Heart left ventricle (tissue), 16 donors: ENCODE measurements around the gene MYBPHL. TPM values are rescaled to one million over a fixed set of nuclear protein-coding genes. Genes with fewer than 3 reads are reported as not detected.

Experiments used
- ATAC-seq, 4 donors: fragments of 200-7000 bp; cut with Tn5 transposase; one replicate each; pipeline ENCODE4 v1.9.1; 2020 to 2022; ENCODE audit warnings: moderate library complexity in 4 of 4, mild to moderate bottlenecking in 3 of 4, moderate number of reproducible peaks in 1 of 4
- DNase-seq, 5 donors: peaks; one replicate each; pipeline ENCODE4 v3.0.0-alpha.2; 2020
- H3K27ac ChIP-seq, 12 donors: fragments of 200-600 bp; sonication (generic) in 4 of 12; one replicate each; pipeline versions ENCODE4 v1.5.0 to v1.8.0; 2016 to 2022; ENCODE audit warnings: mild to moderate bottlenecking in 2 of 12
- H3K27me3 ChIP-seq, 9 donors: fragments of 200-600 bp; sonication (generic) in 2 of 9; one replicate each; pipeline versions ENCODE4 v1.5.1 to v1.8.0; 2016 to 2022; ENCODE audit warnings: mild to moderate bottlenecking in 3 of 9
- H3K36me3 ChIP-seq, 9 donors: fragments of 200-600 bp; sonication (generic) in 2 of 9; one replicate each; pipeline versions ENCODE4 v1.5.0 to v1.8.0; 2018 to 2022; ENCODE audit warnings: mild to moderate bottlenecking in 2 of 9
- H3K4me1 ChIP-seq, 12 donors: fragments of 200-600 bp; sonication (generic) in 4 of 12; one replicate each; pipeline versions ENCODE4 v1.5.0 to v1.8.0; 2016 to 2022; ENCODE audit warnings: mild to moderate bottlenecking in 3 of 12
- H3K4me3 ChIP-seq, 12 donors: fragments of 200-600 bp; sonication (generic) in 4 of 12; one replicate each; pipeline versions ENCODE4 v1.5.0 to v1.8.0; 2017 to 2022; ENCODE audit warnings: mild to moderate bottlenecking in 9 of 12, moderate library complexity in 4 of 12
- H3K9me3 ChIP-seq, 12 donors: fragments of 200-600 bp; sonication (generic) in 4 of 12; one replicate each; pipeline versions ENCODE4 v1.5.0 to v1.8.0; 2016 to 2022; ENCODE audit warnings: mild to moderate bottlenecking in 1 of 12
- CTCF ChIP-seq, 12 donors: fragments of 200-600 bp; sonication (generic) in 4 of 12; IDR thresholded peaks; one replicate each; pipeline versions ENCODE4 v1.5.0 to v1.8.0; 2018 to 2022; ENCODE audit warnings: antibody characterized with exemption in 12 of 12, mild to moderate bottlenecking in 5 of 12
- POLR2A ChIP-seq, 2 donors: fragments of 450-650 bp; IDR thresholded peaks; one replicate each; pipeline ENCODE4 v1.6.1; 2017; ENCODE audit warnings: antibody characterized with exemption in 2 of 2, mild to moderate bottlenecking in 2 of 2, moderate library complexity in 2 of 2
- WGBS, 4 donors: extraction: QIAGEN DNeasy Blood & Tissue Kit in 2 of 4; methylation state at CpG; one replicate each; pipeline versions ENCODE4 v1.1.5 to v1.1.7; 2013 to 2018; 5-methylcytosine and 5-hydroxymethylcytosine counted together
- intact Hi-C, 10 donors: fragments of 100-400 bp; cut with DNase I; formaldehyde crosslinking; loops; one replicate each; pipeline versions ENCODE4 v1.11.1 to v1.14.2; 2022
- polyA plus RNA-seq, 2 donors: library from polyadenylated mRNA; stranded (reverse); fragments of 200-250 nt; gene quantifications; one replicate each; pipeline ENCODE4 v1.2.3, GENCODE V29; 2013
- total RNA-seq, 9 donors: library from RNA; depleted of rRNA in 2 of 9; stranded (reverse); fragments of >200 nt in 2 of 9; fragmentation: NEBNext Ultra II Directional in 3 of 9; extraction: Animal tissue kit (Norgen Biotek cat#: 25700) in 3 of 9; gene quantifications; one replicate each; pipeline versions ENCODE4 v1.1.0 to v1.2.4, GENCODE V29; 2016 to 2023
- donor health status: ischemic (EF 13 %, LVEDD 7.1; RV severe dilation, severe dysfunction).
- donor health status: healthy with polysubstance abuse.
- donor health status: DM: no; HTN: yes; CAD: no.
- donor health status: DM: no; HTN: no; CAD: no.
- donor health status: ischemic (EF 25% LVEDD 6.9; RV normal size, moderate dysfunction).
- donor health status: ischemic (EF 25% LVEDD 5.7; RV mildly dilated, moderate dysfunction).
- donor health status: healthy.
- donor health status: DM: yes; HTN: yes; CAD: no.
- donor health status: ischemic (EF 35%, LVEDD 5.7; RV mildly dilated, moderate dysfunction).
- donor health status: nonischemic (EF 11% LVEDD 7.7; RV severe dilation, severe dysfunction).
- donor health status: DM: yes; HTN: yes; CAD: no.
- donor health status: PGD.
- donor health status: ischemic (EF 29% LVEDD 5.4; RV normal size, mild dysfunction).
- donor health status: nonischemic (EF 23%, LVEDD 6.1; RV moderate dilation, normal function).

Gene MYBPHL
- total and polyA plus RNA-seq, 11 donors = 0.24 to 2.5 (median 0.53) TPM; not detected in 3

DNA sequence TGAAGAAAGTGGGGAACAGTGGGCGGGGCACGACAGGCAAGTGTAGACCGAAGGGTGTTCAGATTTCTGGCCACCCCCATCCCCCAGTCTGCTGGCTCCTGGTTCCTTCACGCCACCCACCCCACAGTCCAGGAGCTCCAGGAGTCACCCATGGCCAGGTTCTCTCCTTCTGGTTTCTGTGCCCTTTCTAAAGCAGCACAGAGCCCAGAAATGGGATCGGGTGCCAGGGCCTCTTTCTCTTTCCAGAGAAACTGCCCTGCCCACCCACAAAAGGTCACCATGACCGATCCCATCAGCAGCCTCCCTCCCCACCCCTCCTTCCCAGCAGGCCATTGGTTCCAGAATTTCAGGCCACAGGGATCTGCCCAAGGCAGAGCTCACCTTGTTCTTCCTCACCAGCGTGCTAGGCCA lies 60.7 kb downstream of the MYBPHL start:
- H3K27ac ChIP-seq = no peak overlapping the region
- DNase-seq = no peak
- ATAC-seq = no peak
- peaks cover 0 to 31% (median 17%) of the 10 kb centered on the region in 12 donors for H3K4me1 ChIP-seq
- no peaks in the 10 kb centered on the region for H3K9me3 ChIP-seq
- intact Hi-C loops = no loop called here
- H3K4me3 ChIP-seq = no peak overlapping the region
- peaks cover 0 to 24% (median 0%) of the 10 kb centered on the region in 9 donors for H3K27me3 ChIP-seq
- TF ChIP-seq POLR2A (IDR thresholded peaks at IDR 0.05) (no peak), CTCF (IDR thresholded peaks at IDR 0.05) (no peak)
- WGBS, 4 donors = 88 to 94% (median 90%) methylated on average over 7 of the region's 7 CpGs
- no peaks in the 10 kb centered on the region for H3K36me3 ChIP-seq

GRCh38 chr1:109243860-109244552 lies 62.8 kb downstream of the MYBPHL start:
- H3K27ac ChIP-seq = no peak overlapping the region
- intact Hi-C loops = no loop called here
- peaks cover 0 to 8% (median 0%) of the 10 kb centered on the region in 9 donors for H3K27me3 ChIP-seq
- H3K4me3 ChIP-seq = no peak overlapping the region
- no peak for TF ChIP-seq POLR2A (IDR thresholded peaks at IDR 0.05)
- TF ChIP-seq CTCF (IDR thresholded peaks at IDR 0.05) = no peak
- peaks cover 0 to 9% (median 3%) of the 10 kb centered on the region in 9 donors for H3K36me3 ChIP-seq
- DNase-seq (no peak), ATAC-seq (no peak)
- no peaks in the 10 kb centered on the region for H3K9me3 ChIP-seq
- H3K4me1 ChIP-seq = peaks cover 0 to 30% (median 23%) of the 10 kb centered on the region in 12 donors
- 77 to 89% (median 88%) methylated on average over 8 of the region's 8 CpGs for WGBS, 4 donors

DNA sequence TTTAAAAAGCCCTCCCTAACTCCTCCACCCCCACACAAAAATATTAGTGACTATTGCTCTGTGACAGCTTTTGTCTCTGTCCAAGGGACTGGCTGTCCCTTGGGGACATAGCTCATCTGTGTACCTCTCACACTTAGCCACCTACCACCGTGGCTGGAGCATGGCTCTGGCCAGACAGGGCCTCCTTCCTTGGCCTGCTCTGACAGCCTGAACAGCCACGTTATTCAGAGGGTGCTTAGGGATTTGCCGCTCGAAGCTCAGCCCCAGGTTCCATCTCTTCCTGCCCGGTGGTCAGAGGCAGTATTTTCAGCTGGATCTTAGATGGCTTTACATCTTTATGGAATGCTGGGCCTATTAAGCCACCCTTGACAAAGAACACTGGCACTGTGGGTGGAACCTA lies 63.6 kb downstream of the MYBPHL start:
- H3K4me3 ChIP-seq = no peak overlapping the region
- TF ChIP-seq POLR2A (IDR thresholded peaks at IDR 0.05) (no peak), CTCF (IDR thresholded peaks at IDR 0.05) (no peak)
- H3K36me3 ChIP-seq = peaks cover 0 to 17% (median 10%) of the 10 kb centered on the region in 9 donors
- intact Hi-C loops = no loop called here
- H3K9me3 ChIP-seq = no peaks in the 10 kb centered on the region
- peaks cover 0 to 27% (median 21%) of the 10 kb centered on the region in 12 donors for H3K4me1 ChIP-seq
- WGBS, 4 donors = 63 to 79% (median 69%) methylated on average over 4 to 5 of the region's 5 CpGs
- no peak overlapping the region for H3K27ac ChIP-seq
- ATAC-seq (no peak), DNase-seq (no peak)
- peaks cover 0 to 3% (median 0%) of the 10 kb centered on the region in 9 donors for H3K27me3 ChIP-seq

- Histone ChIP-seq H3K9me3 (no peaks in the 10 kb centered on the region), H3K4me3 (no peak overlapping the region), H3K27ac (no peak overlapping the region), H3K27me3 (peaks cover 0 to 3% (median 0%) of the 10 kb centered on the region in 9 donors), H3K36me3 (peaks cover 0 to 25% (median 19%) of the 10 kb centered on the region in 9 donors), H3K4me1 (peaks cover 0 to 27% (median 21%) of the 10 kb centered on the region in 12 donors)
- DNase-seq (peak in 1 of 5 donors; percentile 46), ATAC-seq (peak in 2 of 4 donors; percentile 2 to 8)
- intact Hi-C loops = no loop called here
- TF ChIP-seq POLR2A (IDR thresholded peaks at IDR 0.05) = no peak
- no peak for TF ChIP-seq CTCF (IDR thresholded peaks at IDR 0.05)
- 47 to 61% (median 55%) methylated on average over 7 of the region's 7 CpGs for WGBS, 4 donors
Measured at GRCh38 chr1:109242387-109242786, 64.4 kb downstream of the MYBPHL start.

Other genes starting within 250 kb of the MYBPHL start
- gene TAF13, start 231.0 kb downstream of the MYBPHL start, total RNA-seq = 10 to 100 TPM; 34.8 to 72.1 (median 55.4) TPM
- gene TAF13, start 231.0 kb downstream of the MYBPHL start, polyA plus RNA-seq = 10 to 100 TPM; 38.1 to 83.9 TPM
- gene TMEM167B, start 216.2 kb downstream of the MYBPHL start, total RNA-seq = 10 to 100 TPM; 14.1 to 52.9 (median 29.9) TPM
- 10 to 100 TPM; 10.8 to 27.3 TPM for gene TMEM167B, start 216.2 kb downstream of the MYBPHL start, polyA plus RNA-seq
- under 1 TPM in 7 of 9 donors, not detected in 2; 0.11 to 0.83 (median 0.31) TPM for gene ELAPOR1, start 192.9 kb downstream of the MYBPHL start, total RNA-seq
- under 1 TPM; 0.04 to 0.11 TPM for gene ELAPOR1, start 192.9 kb downstream of the MYBPHL start, polyA plus RNA-seq
- 100 to 1,000 TPM in 6 of 9 donors, 10 to 100 TPM in 3; 88.5 to 113 (median 102) TPM for gene SARS1, start 93.1 kb downstream of the MYBPHL start, total RNA-seq
- 100 to 1,000 TPM in 1 of 2 donors, 10 to 100 TPM in 1; 41.1 to 179 TPM for gene SARS1, start 93.1 kb downstream of the MYBPHL start, polyA plus RNA-seq
- gene CELSR2, start 57.5 kb downstream of the MYBPHL start, total RNA-seq = 10 to 100 TPM in 1 of 9 donors, 1 to 10 TPM in 8; 2.5 to 11.9 (median 8.6) TPM
- 1 to 10 TPM; 1.6 to 2.1 TPM for gene CELSR2, start 57.5 kb downstream of the MYBPHL start, polyA plus RNA-seq
- gene PSRC1, start 23.9 kb downstream of the MYBPHL start, total RNA-seq = 1 to 10 TPM in 3 of 9 donors, under 1 TPM in 5, not detected in 1; 0.23 to 3.6 (median 0.60) TPM
- gene PSRC1, start 23.9 kb downstream of the MYBPHL start, polyA plus RNA-seq = 1 to 10 TPM; 1.1 to 1.4 TPM
- gene SORT1, start 90.9 kb upstream of the MYBPHL start, total RNA-seq = 100 to 1,000 TPM in 7 of 9 donors, 10 to 100 TPM in 2; 75.5 to 346 (median 165) TPM
- 100 to 1,000 TPM in 1 of 2 donors, 10 to 100 TPM in 1; 36.9 to 133 TPM for gene SORT1, start 90.9 kb upstream of the MYBPHL start, polyA plus RNA-seq
- gene PSMA5, start 119.4 kb upstream of the MYBPHL start, total RNA-seq = 10 to 100 TPM; 24.3 to 74.9 (median 61.0) TPM
- gene PSMA5, start 119.4 kb upstream of the MYBPHL start, polyA plus RNA-seq = 10 to 100 TPM; 31.5 to 94.7 TPM
- gene SYPL2, start 159.5 kb upstream of the MYBPHL start, total RNA-seq = 10 to 100 TPM; 11.3 to 39.7 (median 25.4) TPM
- gene SYPL2, start 159.5 kb upstream of the MYBPHL start, polyA plus RNA-seq = 10 to 100 TPM; 14.7 to 36.3 TPM
- gene ATXN7L2, start 176.9 kb upstream of the MYBPHL start, total RNA-seq = 1 to 10 TPM; 1.2 to 2.8 (median 2.1) TPM
- 1 to 10 TPM; 2.0 to 3.8 TPM for gene ATXN7L2, start 176.9 kb upstream of the MYBPHL start, polyA plus RNA-seq
- 1 to 10 TPM; 3.4 to 8.4 (median 5.1) TPM for gene CYB561D1, start 187.1 kb upstream of the MYBPHL start, total RNA-seq
- gene CYB561D1, start 187.1 kb upstream of the MYBPHL start, polyA plus RNA-seq = 1 to 10 TPM; 2.1 to 8.1 TPM
- 10 to 100 TPM in 8 of 9 donors, 1 to 10 TPM in 1; 9.9 to 19.1 (median 14.9) TPM for gene AMIGO1, start 202.7 kb upstream of the MYBPHL start, total RNA-seq
- gene AMIGO1, start 202.7 kb upstream of the MYBPHL start, polyA plus RNA-seq = 1 to 10 TPM; 4.6 to 6.2 TPM
- under 1 TPM in 6 of 9 donors, not detected in 3; 0.08 to 0.72 (median 0.21) TPM for gene GPR61, start 232.9 kb upstream of the MYBPHL start, total RNA-seq
- under 1 TPM in 1 of 2 donors, not detected in 1; 0.15 TPM for gene GPR61, start 232.9 kb upstream of the MYBPHL start, polyA plus RNA-seq
- gene GNAI3, start 241.6 kb upstream of the MYBPHL start, total RNA-seq = 1 to 10 TPM; 1.5 to 5.4 (median 2.5) TPM
- gene GNAI3, start 241.6 kb upstream of the MYBPHL start, polyA plus RNA-seq = 1 to 10 TPM; 1.6 to 3.0 TPM